Measurements from ENCODE around the gene G2E3.

DNA sequence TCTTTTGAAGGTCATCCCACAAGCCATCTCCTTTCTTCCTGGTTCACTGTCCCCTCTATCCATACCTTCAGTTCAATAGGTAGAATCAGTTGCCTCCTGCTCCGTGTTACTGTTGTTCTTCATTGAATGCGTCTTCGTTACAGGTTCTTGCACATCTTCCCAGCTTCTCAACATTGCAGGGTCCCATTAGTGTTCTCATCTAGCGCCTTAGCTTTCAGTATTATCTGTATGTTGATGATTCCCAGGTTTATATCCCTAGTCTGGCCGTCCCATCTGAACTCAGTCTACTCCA, 65.1 kb downstream of the G2E3 start:
- TF ChIP-seq ZNF8 (CRISPR knock-in tag; IDR thresholded peaks at IDR 0.05), result no peak
- no peak for TF ChIP-seq ISL1 (CRISPR knock-in tag; IDR thresholded peaks at IDR 0.05)
- TF ChIP-seq, protein P1, sequence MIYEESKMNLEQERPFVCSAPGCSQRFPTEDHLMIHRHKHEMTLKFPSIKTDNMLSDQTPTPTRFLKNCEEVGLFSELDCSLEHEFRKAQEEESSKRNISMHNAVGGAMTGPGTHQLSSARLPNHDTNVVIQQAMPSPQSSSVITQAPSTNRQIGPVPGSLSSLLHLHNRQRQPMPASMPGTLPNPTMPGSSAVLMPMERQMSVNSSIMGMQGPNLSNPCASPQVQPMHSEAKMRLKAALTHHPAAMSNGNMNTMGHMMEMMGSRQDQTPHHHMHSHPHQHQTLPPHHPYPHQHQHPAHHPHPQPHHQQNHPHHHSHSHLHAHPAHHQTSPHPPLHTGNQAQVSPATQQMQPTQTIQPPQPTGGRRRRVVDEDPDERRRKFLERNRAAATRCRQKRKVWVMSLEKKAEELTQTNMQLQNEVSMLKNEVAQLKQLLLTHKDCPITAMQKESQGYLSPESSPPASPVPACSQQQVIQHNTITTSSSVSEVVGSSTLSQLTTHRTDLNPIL (CRISPR knock-in tag; IDR thresholded peaks at IDR 0.05; ENCODE audit: low read depth), result no peak
- no peak for TF ChIP-seq ZFP30 (CRISPR knock-in tag; IDR thresholded peaks at IDR 0.05)
- TF ChIP-seq, protein P2, sequence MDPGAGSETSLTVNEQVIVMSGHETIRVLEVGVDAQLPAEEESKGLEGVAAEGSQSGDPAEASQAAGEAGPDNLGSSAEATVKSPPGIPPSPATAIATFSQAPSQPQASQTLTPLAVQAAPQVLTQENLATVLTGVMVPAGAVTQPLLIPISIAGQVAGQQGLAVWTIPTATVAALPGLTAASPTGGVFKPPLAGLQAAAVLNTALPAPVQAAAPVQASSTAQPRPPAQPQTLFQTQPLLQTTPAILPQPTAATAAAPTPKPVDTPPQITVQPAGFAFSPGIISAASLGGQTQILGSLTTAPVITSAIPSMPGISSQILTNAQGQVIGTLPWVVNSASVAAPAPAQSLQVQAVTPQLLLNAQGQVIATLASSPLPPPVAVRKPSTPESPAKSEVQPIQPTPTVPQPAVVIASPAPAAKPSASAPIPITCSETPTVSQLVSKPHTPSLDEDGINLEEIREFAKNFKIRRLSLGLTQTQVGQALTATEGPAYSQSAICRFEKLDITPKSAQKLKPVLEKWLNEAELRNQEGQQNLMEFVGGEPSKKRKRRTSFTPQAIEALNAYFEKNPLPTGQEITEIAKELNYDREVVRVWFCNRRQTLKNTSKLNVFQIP (CRISPR knock-in tag; IDR thresholded peaks at IDR 0.05; ENCODE audit: borderline replicate concordance, low read depth), result no peak
